Dermis blood vessel endothelial cell (primary cell): ENCODE data around the gene SGCA. TPM values are rescaled to one million over a fixed set of nuclear protein-coding genes. Genes with fewer than 3 reads are reported as not detected.
A peak's percentile ranks its signal among the peaks of the same experiment; 100 is the strongest.

ENCODE experiments used
- DNase-seq: peaks from one replicate; pipeline ENCODE4 v3.0.0; 2010
- total RNA-seq: library from RNA; depleted of rRNA; stranded (reverse); fragments of >200 nt; gene quantifications from 2 replicates; pipeline ENCODE4 v1.2.3, GENCODE V29; 2014

SGCA gene
- total RNA-seq, 1 donor from 2014 or later, result not detected

- DNase-seq, result no peak
Measured at GRCh38 chr17:50134206-50135110, 31.3 kb upstream of the SGCA start.

- no peak for DNase-seq
Measured at GRCh38 chr17:50135316-50136095, 30.3 kb upstream of the SGCA start.

DNA sequence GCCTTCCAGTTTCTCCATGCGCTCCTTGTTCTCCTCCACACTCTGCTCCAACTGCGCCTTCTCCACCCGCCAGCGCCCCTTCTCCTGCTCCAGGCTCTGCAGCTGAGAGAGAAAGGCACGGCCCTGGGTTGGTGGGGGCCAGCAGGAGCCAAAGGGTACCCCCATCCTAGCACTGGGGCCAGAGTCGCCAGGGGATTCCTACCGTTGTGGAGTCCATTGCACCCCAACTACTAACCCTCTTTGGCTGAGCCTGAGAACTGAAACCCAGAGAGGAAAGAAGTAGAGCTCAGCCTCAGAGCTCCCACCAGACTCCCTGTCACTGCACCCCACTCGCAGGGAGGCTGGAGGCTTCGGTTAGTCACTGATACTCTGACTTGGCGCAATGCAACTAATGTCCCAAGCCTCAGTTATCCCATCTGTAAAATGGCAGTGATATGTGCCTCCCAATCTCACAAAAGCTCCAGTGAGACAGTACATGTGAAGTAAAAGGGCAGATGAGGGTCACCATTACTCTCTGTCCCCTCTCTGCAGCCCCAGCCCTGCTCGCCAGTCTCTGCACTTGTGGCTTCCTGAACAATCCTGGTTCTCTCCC is 29.6 kb upstream of the SGCA start:
- DNase-seq, result no peak

DNA sequence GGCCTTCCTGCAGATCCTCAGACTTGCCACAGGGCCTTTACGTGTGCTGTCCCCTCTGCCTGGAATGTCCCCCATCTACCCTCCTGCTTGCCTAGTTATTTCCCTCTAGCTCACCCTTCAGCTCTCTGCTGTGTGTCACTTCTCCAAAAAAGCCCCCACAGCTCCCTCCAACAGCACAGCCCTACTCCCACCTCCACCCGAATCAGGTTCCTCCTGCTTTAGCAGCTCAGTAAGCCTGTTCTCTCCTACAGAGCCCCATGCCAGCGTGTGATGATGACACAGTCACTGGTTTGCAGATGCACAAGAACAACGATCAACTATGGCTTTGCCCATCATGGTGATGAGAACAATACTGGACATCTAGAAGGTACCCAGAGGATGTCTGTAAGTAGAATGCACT is 28.8 kb upstream of the SGCA start:
- no peak for DNase-seq

DNA sequence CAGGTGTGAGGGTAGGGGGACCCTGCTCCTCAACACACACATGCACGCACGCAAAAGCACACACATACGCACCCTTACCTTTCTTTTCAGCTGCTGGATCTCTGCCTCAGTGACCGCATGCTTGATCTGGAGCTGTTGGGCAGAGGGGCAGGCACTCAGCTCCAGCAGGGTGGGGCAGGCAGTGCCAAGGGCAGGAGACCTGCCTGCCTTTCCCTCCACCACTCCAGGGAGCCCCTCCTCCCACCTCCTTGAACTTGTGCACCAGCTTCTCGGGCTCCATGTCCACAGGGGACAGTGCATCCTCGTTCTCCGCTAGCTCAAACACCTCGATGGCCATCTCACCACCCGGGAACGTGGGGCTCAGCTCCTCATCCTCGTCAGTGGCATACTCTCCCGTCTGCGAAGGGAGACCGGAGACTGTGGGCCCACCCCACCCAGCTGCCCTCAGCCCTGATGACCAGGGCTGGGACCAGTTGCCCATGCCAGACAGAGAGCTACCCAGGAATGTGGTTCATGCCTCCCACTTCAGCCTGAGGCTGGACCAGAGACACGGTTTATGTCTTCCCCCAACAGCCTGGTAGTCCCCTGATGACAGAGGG is 26.5 kb upstream of the SGCA start:
- no peak for DNase-seq

DNA sequence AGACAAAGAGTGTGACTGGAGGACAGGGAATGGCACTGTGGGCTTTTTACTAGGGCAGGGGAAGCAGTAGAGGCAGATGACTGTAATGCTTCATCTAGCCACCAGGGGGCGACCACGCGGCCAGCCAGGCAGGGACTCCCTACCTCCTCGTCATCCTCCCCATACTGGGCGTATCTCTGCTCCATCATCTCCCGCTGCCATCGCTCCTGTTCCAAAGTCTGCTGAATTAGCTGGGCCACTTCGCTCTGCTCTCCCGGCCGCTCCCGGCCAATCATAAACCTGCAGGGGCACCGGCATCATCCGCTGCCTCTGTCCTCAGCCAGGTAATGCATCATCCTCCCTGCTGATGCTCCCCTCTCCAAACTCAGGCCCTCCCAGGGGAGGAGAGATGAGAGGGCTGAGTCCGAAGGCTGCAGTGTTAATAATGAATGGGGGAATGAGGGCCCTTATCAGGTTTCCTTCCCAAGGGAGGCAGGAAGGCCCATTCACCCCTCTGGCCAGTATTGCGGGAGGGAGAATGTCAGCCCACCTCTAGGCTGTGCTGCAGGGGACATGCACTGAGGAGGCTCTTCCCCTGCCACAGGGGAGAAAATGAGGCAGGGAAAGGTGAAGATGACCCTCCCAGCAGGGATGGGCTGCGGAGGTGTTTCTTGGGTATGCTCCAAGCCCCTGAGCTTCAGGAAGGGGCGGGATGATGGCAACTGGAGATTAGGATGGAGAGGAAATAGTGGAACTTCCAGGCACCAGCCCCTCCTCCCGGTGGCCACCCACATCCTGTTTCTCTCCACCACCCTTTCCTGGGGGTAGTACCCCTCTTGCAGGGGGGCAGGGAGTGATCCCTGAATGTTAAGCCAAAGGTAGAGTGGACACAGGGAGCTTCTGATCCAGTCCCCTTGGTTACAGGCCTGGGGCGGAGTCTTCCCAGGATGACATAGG is 25.6 kb upstream of the SGCA start:
- DNase-seq, result peak; percentile 89

DNA sequence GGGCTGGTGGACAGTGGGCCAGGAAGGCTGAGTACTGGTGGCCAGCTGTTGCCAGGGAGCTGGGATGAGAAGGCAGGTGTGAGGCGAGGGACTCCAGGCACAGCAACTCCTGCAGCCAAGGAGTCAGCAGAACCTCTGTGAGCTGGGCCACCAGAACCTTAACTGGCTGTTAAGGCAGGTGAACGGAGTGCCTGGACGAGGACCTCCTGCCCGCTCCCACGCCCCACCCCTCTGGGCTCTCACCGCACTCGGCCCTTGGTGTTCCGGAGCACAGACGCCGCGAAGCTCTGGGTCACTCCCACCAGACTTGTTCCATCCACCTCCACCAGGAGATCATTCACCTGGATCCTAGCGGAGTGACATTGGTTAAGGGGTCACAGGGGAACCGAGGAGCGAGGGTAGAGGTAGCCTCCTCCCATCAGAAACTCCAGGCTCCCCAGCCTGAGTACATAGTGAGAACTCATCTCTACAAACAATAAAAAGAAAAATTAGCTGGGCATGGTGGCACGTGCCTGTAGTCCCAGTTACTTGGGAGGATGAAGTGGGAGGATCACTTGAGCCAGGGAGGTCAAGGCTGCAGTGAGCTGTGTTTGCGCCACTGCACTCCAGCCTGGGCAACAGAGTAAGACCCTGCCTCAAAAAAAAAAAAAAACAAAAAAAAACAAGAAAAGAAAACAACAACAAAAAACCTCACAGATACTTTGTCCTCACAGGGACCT is 24.6 kb upstream of the SGCA start:
- DNase-seq, result no peak

- no peak for DNase-seq
Measured at GRCh38 chr17:50141745-50142110, 24.1 kb upstream of the SGCA start.

- DNase-seq, result no peak
Measured at GRCh38 chr17:50143461-50144176, 22.2 kb upstream of the SGCA start.

GRCh38 chr17:50144355-50144754 is 21.4 kb upstream of the SGCA start:
- no peak for DNase-seq

GRCh38 chr17:50144845-50145531 is 20.8 kb upstream of the SGCA start:
- no peak for DNase-seq

GRCh38 chr17:50145532-50146229 is 20.1 kb upstream of the SGCA start:
- no peak for DNase-seq

DNA sequence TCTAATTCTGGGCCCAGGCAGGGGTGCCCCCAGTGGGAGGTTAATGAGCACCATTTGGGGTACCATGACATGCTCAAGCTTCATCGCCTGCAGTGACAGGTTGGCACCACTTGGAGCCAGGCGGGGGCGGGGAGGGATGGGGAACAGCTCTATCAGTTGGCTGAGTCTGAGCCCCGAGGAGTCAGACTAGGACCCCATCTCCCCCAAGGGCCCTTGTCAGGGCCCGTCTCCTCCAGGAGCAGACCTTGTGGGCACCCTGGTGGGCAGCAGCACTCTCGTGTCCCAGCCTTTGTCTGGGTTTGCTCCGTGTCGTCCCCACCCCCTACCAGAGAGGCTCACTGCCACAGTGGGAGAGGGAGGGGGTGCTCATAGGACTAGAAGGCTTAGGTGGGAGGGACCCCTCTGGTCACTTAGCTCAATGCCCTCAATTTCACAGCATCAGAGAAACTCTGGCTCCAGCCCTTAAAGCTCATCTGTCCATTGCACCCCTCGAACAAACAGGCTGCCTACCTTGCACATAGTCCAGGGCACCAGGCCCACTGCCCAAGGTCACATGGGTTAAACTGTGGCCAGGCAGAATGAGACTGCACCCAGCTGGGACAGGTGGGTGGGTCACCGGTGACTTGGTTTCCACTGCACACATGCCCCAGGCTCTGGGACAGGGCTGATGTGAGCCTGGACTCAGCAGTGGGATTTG is 19.4 kb upstream of the SGCA start:
- no peak for DNase-seq

GRCh38 chr17:50146927-50147665 is 18.7 kb upstream of the SGCA start:
- no peak for DNase-seq

DNA sequence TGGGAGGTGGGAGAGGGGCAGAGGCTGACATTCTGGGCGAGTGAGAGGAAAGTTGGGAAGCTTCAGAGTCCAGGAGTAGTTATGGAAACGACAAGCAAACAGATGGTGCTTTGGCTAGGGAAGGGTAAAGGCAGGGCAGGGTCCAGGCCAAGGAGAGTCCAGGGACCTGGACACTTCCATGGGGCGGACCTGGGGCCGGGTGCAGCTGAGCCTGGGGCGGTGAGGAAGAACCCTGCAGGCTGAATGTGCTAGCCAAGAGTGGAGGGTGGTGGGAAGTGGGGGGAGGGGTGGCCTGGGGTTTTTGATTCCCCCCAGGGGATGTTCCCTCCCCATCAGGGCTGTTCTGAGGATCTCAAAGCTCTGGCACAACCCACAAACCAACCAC is 18.0 kb upstream of the SGCA start:
- peak; percentile 45 for DNase-seq

DNA sequence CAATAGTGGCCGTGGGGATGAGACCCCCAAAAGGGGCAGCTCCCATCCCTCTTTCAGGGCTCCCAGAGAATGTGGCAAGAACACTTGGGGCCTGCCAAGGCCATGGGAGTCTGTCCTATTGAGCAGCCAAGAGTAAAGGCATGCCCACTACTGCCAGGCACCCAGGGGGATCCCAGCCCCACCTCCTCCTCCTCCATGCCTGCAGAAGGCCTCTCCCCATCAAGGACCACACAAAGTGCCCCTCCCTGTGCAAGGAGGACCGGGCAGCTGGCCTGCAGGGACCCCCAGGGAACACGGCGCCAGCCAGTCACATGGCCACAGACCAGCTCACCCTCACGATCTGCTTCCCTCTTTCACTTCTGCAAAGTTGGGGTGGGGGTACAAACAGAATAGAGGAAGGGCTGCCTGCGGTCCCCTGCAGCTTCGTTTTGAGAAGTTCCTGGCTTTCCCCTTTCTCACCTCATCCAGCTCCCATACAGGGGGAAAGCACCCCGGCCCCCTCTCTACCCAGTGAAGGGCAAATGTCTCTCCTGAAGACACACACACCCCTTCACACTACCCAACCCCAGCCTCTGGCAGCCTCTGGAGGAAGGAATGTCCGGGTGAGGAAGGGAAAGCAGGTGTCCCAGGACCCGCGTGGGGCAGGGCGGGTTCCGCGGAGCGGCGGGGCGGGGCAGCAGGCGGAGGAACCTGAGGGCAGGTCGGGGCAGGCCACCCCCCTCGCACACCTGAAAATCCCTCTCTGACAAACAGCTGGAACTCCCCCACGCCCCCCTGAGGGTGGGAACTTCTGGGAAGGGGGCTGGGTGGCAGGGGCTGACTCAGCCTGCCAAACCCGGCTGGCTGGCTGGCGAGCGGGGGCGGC is 17.3 kb upstream of the SGCA start:
- peak; percentile 33 for DNase-seq

DNA sequence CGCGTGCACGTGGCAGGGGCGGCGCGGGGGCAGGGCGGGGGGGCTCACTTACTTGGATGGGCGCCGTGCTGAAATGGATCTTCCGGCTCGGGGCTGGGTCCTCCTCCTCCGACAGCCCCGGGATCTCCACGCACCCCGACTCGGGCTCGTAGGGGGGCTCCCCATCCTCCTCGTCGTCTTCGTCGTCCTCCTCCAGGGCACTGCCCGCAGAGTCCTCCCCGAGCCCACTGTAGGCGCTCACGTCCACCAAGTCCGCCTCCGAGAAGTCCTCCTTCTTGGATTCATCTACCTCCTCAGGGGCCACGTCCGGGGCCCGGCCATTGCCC is 16.8 kb upstream of the SGCA start:
- no peak for DNase-seq
